HCT116 (cell line): ENCODE results near the gene NECTIN4. TPM values are rescaled to one million over a fixed set of nuclear protein-coding genes. Genes with fewer than 3 reads are reported as not detected.
A peak's percentile ranks its signal among the peaks of the same experiment; 100 is the strongest.

Source experiments
- ATAC-seq: fragments of 200-7000 bp; cut with Tn5 transposase; 2 replicates; pipeline ENCODE4 v1.9.1; 2020; ENCODE audit warnings: mild to moderate bottlenecking, moderate library complexity
- BruUV-seq: library from RNA; stranded (reverse); fragments of 400-500 nt; replicated peaks from 2 replicates; lab custom pipeline; 2021; lab: Mats Ljungman, UMichigan
- CTCF ChIA-PET: fragments of 300-600 bp; sonication (Branson Sonifier 250); formaldehyde crosslinking; loops from one replicate; lab custom pipeline; 2021; ENCODE audit warnings: antibody characterized with exemption; lab: Charles Lee
- POLR2A ChIA-PET: fragments of 300-600, 350-600 bp; sonication (Branson Sonifier 250); formaldehyde crosslinking; loops from one replicate; lab custom pipeline; 2021; ENCODE audit warnings: antibody characterized with exemption; lab: Charles Lee
- RAD21 ChIA-PET, 2 experiments: fragments of 300-600 bp; sonication (Branson Sonifier 250); formaldehyde crosslinking; loops; one replicate each; lab custom pipeline; 2023; ENCODE audit warnings: low total read pairs in 2 of 2; ENCODE audit not compliant: uncharacterized antibody in 2 of 2, unreplicated experiment in 2 of 2, low non-redundant PET in 1 of 2; lab: Charles Lee
- DNase-seq: peaks from one replicate; pipeline ENCODE4 v3.0.0-alpha.2; 2010; ENCODE audit warnings: low read depth, low spot score
- H2AFZ ChIP-seq: fragments of 200-600 bp; shearing (Covaris generic), sonication (generic); 2 replicates; pipeline ENCODE4 v1.6.1; 2017; ENCODE audit warnings: low read depth, mixed run types, mixed read lengths, antibody characterized with exemption, low read length; ENCODE audit not compliant: poor library complexity, severe bottlenecking
- H3K27ac ChIP-seq: 2 replicates; pipeline ENCODE4 v1.5.1; 2012; ENCODE audit warnings: low read depth, low read length
- H3K27me3 ChIP-seq: fragments of 200-600 bp; sonication (generic); 2 replicates; pipeline ENCODE4 v1.6.1; 2016; ENCODE audit warnings: mixed run types, low read length, mixed read lengths; ENCODE audit not compliant: insufficient read depth
- H3K36me3 ChIP-seq, 2 experiments: fragments of 200-500 bp in 1 of 2; fragments of 200-600 bp in 1 of 2; sonication (Bioruptor generic) in 1 of 2; sonication (generic) in 1 of 2; 2 replicates each; pipeline versions ENCODE4 v1.5.1 to v1.6.1; 2014 to 2016; ENCODE audit warnings: low read length in 2 of 2, inconsistent platforms in 1 of 2, mixed read lengths in 1 of 2, mixed run types in 1 of 2; ENCODE audit not compliant: insufficient read depth in 2 of 2, control insufficient read depth in 1 of 2
- H3K4me1 ChIP-seq, 2 experiments: fragments of 200-600 bp in 1 of 2; sonication (generic) in 1 of 2; 2 replicates each; pipeline versions ENCODE4 v1.5.1 to v1.6.1; 2012 to 2017; ENCODE audit warnings: low read length in 2 of 2, inconsistent platforms in 1 of 2, mild to moderate bottlenecking in 1 of 2, mixed read lengths in 1 of 2, mixed run types in 1 of 2, moderate library complexity in 1 of 2; ENCODE audit not compliant: insufficient read depth in 2 of 2, control insufficient read depth in 1 of 2
- H3K4me2 ChIP-seq: fragments of 200-600 bp; sonication (generic); 2 replicates; pipeline ENCODE4 v1.6.1; 2017; ENCODE audit warnings: mixed run types, low read length, mixed read lengths
- H3K4me3 ChIP-seq, 2 experiments: fragments of 200-600 bp in 1 of 2; sonication (generic) in 1 of 2; replicated peaks in 1 of 2; 2 replicates each; pipeline ENCODE4 v1.5.1; 2011 to 2016; ENCODE audit warnings: low read length in 2 of 2, control low read depth in 1 of 2, low read depth in 1 of 2, mild to moderate bottlenecking in 1 of 2, mixed read lengths in 1 of 2, mixed run types in 1 of 2
- H3K79me2 ChIP-seq: fragments of 200-600 bp; sonication (generic); 2 replicates; pipeline ENCODE4 v1.6.1; 2017; ENCODE audit warnings: mild to moderate bottlenecking, mixed run types, low read length, moderate library complexity, mixed read lengths; ENCODE audit not compliant: insufficient read depth
- H3K9ac ChIP-seq: fragments of 200-600 bp; sonication (generic); 2 replicates; pipeline ENCODE4 v1.6.1; 2016; ENCODE audit warnings: low read length, mixed read lengths
- H3K9me2 ChIP-seq: fragments of 200-600 bp; sonication (generic), shearing (Covaris generic); 2 replicates; pipeline ENCODE4 v1.6.1; 2017; ENCODE audit warnings: mixed run types, mild to moderate bottlenecking, moderate library complexity; ENCODE audit not compliant: insufficient read depth
- H3K9me3 ChIP-seq, 2 experiments: fragments of 200-500 bp in 1 of 2; fragments of 200-600 bp in 1 of 2; sonication (Bioruptor generic) in 1 of 2; sonication (generic) in 1 of 2; 2 replicates each; pipeline ENCODE4 v1.6.1; 2014 to 2017; ENCODE audit warnings: low read length in 2 of 2, mixed read lengths in 2 of 2, inconsistent platforms in 1 of 2, low read depth in 1 of 2, mild to moderate bottlenecking in 1 of 2, mixed run types in 1 of 2, moderate library complexity in 1 of 2; ENCODE audit not compliant: control insufficient read depth in 1 of 2, insufficient read depth in 1 of 2
- H4K20me1 ChIP-seq: fragments of 200-600 bp; sonication (generic), shearing (Covaris generic); 2 replicates; pipeline ENCODE4 v1.6.1; 2017; ENCODE audit warnings: mixed run types, mild to moderate bottlenecking, moderate library complexity; ENCODE audit not compliant: insufficient read depth
- ATF3 ChIP-seq: IDR thresholded peaks from 2 replicates; pipeline ENCODE4 v1.6.1; 2012
- CBX3 ChIP-seq: IDR thresholded peaks from 2 replicates; pipeline ENCODE4 v1.6.1; 2012; ENCODE audit warnings: low read depth
- EGR1 ChIP-seq: IDR thresholded peaks from 2 replicates; pipeline ENCODE4 v1.6.1; 2012; ENCODE audit warnings: low read depth
- ELF1 ChIP-seq: IDR thresholded peaks from 2 replicates; pipeline ENCODE4 v1.6.1; 2012; ENCODE audit warnings: low read depth, borderline replicate concordance
- FOSL1 ChIP-seq: IDR thresholded peaks from 2 replicates; pipeline ENCODE4 v1.6.1; 2012; ENCODE audit warnings: low read depth
- JUND ChIP-seq: IDR thresholded peaks from 2 replicates; pipeline ENCODE4 v1.6.1; 2012
- MAX ChIP-seq: IDR thresholded peaks from 2 replicates; pipeline ENCODE4 v1.6.1; 2012
- POLR2A ChIP-seq: IDR thresholded peaks from 2 replicates; pipeline ENCODE4 v1.7.0; 2011; ENCODE audit warnings: borderline replicate concordance; ENCODE audit not compliant: insufficient read depth, insufficient read length; ENCODE audit errors: extremely low read depth
- POLR2AphosphoS5 ChIP-seq: IDR thresholded peaks from 2 replicates; pipeline ENCODE4 v1.6.1; 2011; ENCODE audit warnings: mild to moderate bottlenecking, low read depth, low read length, moderate library complexity
- REST ChIP-seq: IDR thresholded peaks from 2 replicates; pipeline ENCODE4 v1.6.1; 2012; ENCODE audit warnings: low read depth
- SIN3A ChIP-seq: IDR thresholded peaks from 2 replicates; pipeline ENCODE4 v1.6.1; 2012; ENCODE audit warnings: low read depth
- SP1 ChIP-seq: IDR thresholded peaks from 2 replicates; pipeline ENCODE4 v1.6.1; 2012; ENCODE audit warnings: low read depth
- SRF ChIP-seq: IDR thresholded peaks from 2 replicates; pipeline ENCODE4 v1.6.1; 2012; ENCODE audit warnings: low read depth
- TCF7L2 ChIP-seq: IDR thresholded peaks from 2 replicates; pipeline ENCODE4 v1.7.0; 2011; ENCODE audit warnings: borderline replicate concordance, inconsistent platforms; ENCODE audit not compliant: insufficient read depth, insufficient read length; ENCODE audit errors: extremely low read depth
- YY1 ChIP-seq: IDR thresholded peaks from 2 replicates; pipeline ENCODE4 v1.6.1; 2011; ENCODE audit warnings: low read length, low read depth, moderate library complexity, mild to moderate bottlenecking; ENCODE audit not compliant: insufficient replicate concordance; ENCODE audit errors: extremely low read depth
- ZFX ChIP-seq: fragments of 450-650 bp; IDR thresholded peaks from 2 replicates; pipeline ENCODE4 v1.6.1; 2017
- intact Hi-C: fragments of 100-400 bp; cut with micrococcal nuclease; formaldehyde crosslinking; loops from 2 replicates; pipeline ENCODE4 v1.10.0; 2022
- total RNA-seq: library from RNA; stranded (reverse); gene quantifications from one replicate; pipeline ENCODE4 v1.2.1, GENCODE V29; 2021; ENCODE audit not compliant: unreplicated experiment

Gene NECTIN4
- total RNA-seq, 1 experiment from 2014 or later = 3.3 TPM

- DNase-seq (no peak), ATAC-seq (peak; percentile 29; the same call in 1 of the 2 replicates)
- Histone ChIP-seq H3K9me2 (no peaks in the 10 kb centered on the region), H2AFZ (no peak overlapping the region), H3K4me1 (peaks cover 0 to 9% of the 10 kb centered on the region in 2 experiments; a peak in 2 of 4 replicates), H3K9ac (no peak overlapping the region), H3K4me2 (0 out of 2 replicates have a peak overlapping the region, but pooled peaks have one; percentile 7), H3K27me3 (no peaks in the 10 kb centered on the region), H4K20me1 (no peaks in the 10 kb centered on the region), H3K36me3 (no peaks in the 10 kb centered on the region), H3K4me3 (no peak overlapping the region), H3K27ac (no peak overlapping the region), H3K9me3 (no peaks in the 10 kb centered on the region), H3K79me2 (no peaks in the 10 kb centered on the region)
- RAD21 ChIA-PET = no interaction called here
- TF ChIP-seq SIN3A (no peak), JUND (no peak), CBX3 (no peak), SP1 (no peak)
- intact Hi-C loops = no loop called here
- CTCF ChIA-PET = no interaction called here
- no TSS peak for BruUV-seq
- POLR2A ChIA-PET = no interaction called here
Observed at GRCh38 chr1:161052899-161053298, 36.5 kb downstream of the NECTIN4 start.

- DNase-seq = no peak
- H3K9ac ChIP-seq = no peak overlapping the region
- no peak for TF ChIP-seq FOSL1
- no peak for TF ChIP-seq MAX
- no peak for TF ChIP-seq TCF7L2
- no peak for TF ChIP-seq ELF1
- no peak for TF ChIP-seq REST
- no peak for TF ChIP-seq EGR1
- no peak for TF ChIP-seq SRF
- TF ChIP-seq SP1 = no peak
- no peak for TF ChIP-seq ATF3
- TF ChIP-seq POLR2A = no peak
- TF ChIP-seq YY1 = no peak
- no peak for TF ChIP-seq POLR2AphosphoS5
- no peak for TF ChIP-seq ZFX
- no peak for ATAC-seq
- peaks cover 0 to 5% of the 10 kb centered on the region in 2 experiments; a peak in 1 of 4 replicates for H3K9me3 ChIP-seq
- no peak overlapping the region for H3K4me3 ChIP-seq
- H3K79me2 ChIP-seq = no peaks in the 10 kb centered on the region
- no peak overlapping the region for H3K27ac ChIP-seq
- no peaks in the 10 kb centered on the region for H3K9me2 ChIP-seq
- ChIA-PET RAD21 (no interaction called here), POLR2A (interaction anchor here (0.7 kb wide), 1 partner anchor 270 kb away, joined by 3 read pairs; no protein-coding TSS in a partner anchor), CTCF (no interaction called here)
- H3K36me3 ChIP-seq = no peaks in the 10 kb centered on the region
- no peaks in the 10 kb centered on the region for H4K20me1 ChIP-seq
- H3K4me2 ChIP-seq = no peak overlapping the region
- intact Hi-C loops = no loop called here
- no peaks in the 10 kb centered on the region for H3K27me3 ChIP-seq
- peaks cover 0 to 17% of the 10 kb centered on the region in 2 experiments; a peak in 2 of 4 replicates for H3K4me1 ChIP-seq
- BruUV-seq = no TSS peak
- no peak overlapping the region for H2AFZ ChIP-seq
Observed at GRCh38 chr1:161051219-161051618, 38.1 kb downstream of the NECTIN4 start.
